NCI-H510A (cell line): ENCODE data around the gene KMT2E.
A peak's percentile ranks its signal among the peaks of the same experiment; 100 is the strongest.

Source experiments
- DNase-seq: peaks from one replicate; lab custom pipeline; 2025; lab: John Stamatoyannopoulos, UW

KMT2E gene

DNA sequence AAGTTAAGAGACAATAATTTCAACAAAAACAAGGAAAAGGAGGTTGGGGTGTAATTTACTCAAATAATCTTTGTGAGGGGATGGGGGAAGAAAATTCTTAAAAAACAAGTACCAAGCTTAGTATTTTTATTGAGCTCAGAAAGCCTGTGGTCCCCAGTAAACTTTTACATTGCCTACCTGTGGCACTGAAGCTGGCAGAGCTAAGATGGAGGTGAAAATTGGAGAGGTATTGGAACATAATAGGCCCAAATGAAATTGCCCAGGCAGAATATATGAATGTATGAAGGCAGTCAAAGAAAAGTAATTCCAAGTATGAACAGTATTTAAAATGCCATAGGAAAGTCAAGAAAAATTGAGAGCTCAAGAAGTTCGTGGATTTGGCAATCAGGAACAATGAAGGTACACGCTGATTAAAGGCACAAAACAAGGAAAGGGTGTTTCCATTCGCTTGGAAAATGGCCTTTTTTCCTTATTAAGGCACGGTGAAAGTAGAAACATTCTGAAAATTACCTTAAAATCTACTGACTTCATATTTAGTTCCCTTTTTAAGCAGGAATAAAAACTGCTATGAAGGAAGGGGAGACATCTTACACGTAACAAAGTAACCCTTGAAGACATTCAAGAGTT, 3.4 kb upstream of the KMT2E start:
- DNase-seq: no peak

DNA sequence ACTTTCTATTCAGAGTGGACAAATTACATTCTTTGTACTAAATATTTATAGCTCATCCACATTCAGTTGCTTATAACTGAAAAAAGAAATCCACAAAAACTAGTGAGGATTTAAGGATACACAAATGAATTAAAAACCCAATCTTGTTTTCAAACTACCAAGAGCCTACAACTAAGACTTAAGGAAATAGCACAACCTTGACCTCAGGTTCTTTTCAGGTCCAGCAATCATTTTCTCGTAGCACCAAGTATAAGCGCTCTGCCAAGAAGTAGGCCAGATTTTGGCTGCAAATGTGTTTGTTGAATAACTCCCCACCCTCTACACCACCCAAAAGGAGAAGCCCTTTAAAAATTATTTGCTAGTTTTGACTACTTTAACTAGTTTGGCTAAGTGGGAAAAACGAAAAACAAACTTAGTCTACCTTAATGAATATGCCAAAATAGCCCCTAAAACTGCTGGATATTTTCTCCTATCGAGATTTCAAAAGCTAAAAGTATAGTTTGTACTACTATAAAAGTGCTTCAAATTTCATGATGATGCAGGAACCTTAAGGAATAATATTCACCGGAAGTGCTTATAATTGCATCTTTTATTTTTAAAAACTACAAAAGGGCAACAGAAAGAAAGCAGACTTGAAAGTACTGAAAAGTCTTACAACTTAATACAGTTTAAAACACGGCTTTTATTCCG, 2.7 kb upstream of the KMT2E start:
- DNase-seq: no peak

DNA sequence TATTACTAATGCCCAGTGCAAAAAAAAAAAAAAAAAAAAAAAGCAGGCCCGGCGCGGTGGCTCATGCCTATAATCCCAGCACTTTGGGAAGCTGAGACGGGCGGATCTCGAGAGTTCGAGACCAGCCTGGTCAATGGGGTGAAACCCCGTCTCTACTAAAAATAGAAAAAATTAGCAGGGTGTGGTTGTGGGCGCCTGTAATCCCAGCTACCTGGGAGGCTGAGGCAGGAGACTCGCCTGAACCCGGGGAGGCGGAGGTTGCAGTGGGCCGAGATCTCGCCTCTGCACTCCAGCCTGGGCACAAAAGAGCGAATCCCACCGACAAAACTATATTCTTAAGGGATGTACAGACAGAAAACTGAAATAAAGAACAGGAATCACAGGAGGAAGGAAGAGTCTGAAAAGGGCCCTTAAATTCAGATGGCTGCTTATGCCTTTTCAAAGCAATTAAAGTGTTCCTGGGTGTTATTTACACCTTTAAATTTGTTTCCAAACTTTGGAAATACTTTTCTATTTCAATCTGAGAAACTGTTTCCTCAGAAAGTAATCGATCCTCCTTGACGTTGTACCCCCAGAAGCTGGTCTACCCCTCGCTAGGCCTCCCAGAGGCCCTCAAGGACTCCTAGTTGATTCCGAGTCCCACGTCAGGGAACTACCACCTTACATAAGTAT, 2.0 kb upstream of the KMT2E start:
- no peak for DNase-seq

DNA sequence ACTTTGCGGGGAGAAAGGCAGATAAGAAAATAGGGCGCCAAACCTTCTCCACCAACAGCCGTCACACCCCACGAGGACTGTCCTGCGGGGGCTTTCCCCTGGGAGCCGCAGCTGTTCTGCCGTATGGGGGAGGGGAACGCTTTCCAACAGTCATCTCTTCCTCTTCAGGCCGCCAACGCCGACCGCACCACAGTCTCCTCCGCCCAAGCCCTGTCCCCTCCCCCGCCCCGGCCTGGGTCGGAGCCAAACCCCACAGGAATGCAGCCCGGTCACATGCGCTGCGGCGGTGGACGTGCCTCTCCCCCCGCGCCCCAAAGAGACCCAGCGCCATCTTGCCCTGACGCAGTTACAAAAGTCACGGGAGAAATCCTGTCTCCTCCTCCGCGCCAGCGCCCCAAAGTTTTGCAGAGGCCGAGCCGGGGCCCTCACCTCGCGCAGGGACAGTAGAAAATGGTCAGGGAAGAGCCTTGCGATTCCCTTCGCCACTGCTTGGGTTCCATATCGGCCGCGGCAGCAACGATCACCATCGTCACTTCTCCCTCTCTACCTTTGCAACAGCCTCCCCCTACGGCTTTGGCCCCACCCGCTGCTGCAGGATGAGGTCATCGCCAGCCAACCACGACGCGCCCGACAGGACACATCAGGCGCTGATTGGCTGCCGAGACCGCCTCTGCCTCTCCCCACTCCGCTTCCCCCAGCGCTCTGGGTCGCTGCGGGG, 1.3 kb upstream of the KMT2E start:
- DNase-seq: peak; percentile 84

DNA sequence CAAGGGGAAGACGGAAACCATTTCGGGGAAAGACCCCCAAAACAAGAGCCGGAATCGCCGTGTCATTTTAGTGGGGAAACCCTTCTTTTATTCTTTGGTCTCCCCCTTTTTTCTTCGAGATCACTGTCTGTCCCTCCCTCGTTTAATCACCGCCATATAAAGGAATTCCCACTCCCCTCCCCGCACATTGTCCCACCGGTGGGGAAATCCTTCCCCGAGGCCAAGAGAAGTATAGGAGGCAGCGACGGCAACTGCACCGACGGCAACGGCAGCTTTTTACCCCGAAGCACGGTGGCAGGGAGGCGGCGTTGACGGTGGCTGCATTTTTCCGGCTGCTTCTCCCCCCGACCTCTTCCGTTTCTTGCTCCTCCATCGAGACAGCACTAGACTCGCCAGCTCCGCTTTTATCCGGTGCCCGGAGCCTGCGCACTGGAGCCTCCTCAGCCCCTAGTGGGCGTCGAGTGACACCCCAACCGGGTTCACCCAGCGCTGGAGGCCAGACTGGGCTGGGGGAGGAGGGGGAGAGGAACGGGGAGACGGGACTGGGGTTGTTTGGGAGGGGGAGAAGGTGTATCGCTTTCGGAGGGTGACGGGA, 687 bp upstream of the KMT2E start:
- peak; percentile 81 for DNase-seq

DNA sequence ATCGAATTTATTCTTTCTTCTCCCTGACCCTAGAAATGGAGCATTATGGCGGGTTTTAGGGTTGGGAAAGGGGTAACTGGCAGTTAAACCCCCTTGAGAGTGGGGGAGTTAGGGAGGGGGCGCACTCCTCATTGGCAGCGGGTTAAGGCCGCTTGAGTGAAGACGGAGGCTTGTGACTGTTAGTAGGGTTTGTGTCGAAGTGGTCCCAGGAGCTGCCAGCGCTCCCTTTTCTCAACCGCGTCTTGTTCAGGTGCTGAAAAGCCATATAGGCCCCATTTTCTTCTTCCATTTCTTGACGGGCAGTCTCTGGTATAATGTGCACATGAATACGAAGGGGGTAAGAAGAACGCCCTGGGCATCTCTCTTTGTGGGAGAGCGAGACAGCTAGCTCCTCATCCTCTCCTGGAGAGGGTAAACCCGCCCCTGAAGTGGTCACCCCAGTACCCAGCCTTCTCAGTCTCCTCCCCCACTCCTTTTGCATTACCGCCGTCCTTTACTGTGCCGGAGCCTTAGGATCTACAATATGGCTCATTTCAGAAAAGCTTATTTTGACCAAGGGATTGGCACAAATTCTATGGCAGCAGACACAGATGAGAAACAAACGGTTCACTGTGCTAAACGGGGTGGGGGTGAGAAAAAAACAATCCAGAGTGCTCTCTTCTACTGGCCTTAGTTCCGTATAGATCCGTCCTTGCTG, 836 bp downstream of the KMT2E start:
- no peak for DNase-seq

DNA sequence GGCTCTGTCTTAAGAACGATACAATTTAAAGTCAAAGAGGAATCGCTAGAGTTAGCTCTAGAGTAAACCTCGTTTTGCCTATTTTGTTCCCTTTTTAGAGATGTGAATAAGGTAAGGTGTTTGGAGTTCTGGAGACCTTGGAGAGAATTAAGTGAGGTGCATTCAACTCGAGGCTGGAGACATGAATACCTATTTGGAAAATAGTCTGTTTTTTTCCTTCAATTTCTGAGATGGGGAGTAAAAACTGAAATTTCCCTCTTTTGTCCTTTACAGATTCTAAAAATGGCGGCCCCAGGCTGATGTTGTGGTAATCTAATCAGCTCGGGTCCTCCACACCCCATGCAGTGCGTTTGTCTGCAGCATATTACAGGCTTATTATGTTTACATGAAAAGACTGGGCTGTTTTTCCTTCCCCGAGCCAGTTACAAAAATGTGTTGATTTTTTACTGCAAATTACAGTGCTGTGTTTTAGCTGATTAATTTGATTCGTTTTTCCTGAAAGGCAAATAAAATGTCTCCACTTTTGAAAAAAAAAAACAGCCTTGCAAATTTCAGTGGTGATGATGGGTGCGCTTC, 1.5 kb downstream of the KMT2E start:
- no peak for DNase-seq

DNA sequence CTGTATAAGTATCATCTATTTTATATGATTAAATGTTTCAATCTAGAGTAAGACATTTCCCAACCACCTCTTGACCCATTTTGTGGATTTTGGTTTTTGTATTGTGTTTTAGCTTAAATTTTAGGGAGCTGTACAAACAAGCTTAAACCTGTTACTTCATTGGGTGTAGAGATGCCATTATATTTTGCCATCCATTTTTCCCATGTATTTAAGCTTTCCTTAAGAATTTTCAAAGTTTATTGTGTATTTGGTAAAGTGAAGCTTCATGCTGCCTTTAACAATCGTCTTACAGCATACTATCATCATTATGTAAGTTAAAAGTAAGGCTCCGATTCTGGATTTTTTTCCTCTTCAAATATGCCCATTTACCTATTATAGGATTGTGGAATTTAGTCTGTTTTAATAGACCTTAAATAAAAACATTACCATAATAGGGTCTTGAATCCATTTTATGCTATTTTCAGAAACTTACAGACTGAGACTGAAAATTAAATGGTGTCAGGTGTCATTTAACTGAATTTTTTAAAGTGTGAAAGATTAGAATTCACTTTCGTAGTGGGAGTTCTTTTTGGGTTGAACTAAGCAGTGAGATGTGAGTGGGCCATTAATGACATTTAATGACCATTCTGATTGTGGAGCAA, 2.2 kb downstream of the KMT2E start:
- no peak for DNase-seq

DNA sequence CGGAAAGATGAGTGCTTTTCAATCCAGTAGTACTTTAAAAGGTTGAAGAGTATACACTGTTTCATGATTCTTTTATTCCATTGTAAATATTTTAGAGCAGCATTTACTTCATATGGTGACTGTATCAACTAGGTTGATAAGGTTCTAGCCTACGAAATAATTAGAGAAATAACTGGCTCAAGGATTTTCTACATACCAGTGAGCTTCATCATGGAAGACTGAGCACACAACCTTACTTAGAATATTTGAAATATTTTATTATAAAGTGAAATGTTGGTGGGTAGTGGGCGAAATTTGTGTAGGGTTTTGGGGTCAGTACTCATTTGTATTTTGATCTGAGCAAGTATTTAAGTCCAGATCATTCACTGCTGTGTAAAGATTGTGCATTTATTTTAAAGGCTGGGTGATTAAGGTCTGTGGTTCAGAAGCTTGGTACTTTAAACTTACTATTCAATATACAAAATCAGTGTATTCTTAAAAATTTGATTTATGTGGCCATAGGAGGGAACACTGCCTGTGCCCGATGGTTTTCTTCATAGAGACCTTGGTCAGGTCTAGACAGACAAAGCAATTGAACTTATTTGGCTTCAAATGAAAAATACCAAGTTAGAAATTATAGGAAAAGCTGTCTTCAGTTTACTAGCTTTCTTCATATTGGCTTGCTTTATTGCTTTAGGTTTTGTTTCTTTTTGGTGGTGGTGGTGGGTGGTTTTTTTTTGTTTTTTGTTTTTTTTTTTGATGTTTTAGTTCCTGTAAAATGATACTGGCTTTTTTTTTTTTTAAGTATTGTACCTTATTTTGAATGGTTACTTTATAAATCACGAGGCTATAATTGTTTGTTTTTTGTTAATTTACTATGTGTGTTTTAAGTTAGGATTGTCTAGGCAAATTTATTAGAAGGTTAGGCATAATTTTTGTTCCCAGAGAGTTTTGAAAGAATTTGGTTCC, 3.0 kb downstream of the KMT2E start:
- DNase-seq: no peak

DNA sequence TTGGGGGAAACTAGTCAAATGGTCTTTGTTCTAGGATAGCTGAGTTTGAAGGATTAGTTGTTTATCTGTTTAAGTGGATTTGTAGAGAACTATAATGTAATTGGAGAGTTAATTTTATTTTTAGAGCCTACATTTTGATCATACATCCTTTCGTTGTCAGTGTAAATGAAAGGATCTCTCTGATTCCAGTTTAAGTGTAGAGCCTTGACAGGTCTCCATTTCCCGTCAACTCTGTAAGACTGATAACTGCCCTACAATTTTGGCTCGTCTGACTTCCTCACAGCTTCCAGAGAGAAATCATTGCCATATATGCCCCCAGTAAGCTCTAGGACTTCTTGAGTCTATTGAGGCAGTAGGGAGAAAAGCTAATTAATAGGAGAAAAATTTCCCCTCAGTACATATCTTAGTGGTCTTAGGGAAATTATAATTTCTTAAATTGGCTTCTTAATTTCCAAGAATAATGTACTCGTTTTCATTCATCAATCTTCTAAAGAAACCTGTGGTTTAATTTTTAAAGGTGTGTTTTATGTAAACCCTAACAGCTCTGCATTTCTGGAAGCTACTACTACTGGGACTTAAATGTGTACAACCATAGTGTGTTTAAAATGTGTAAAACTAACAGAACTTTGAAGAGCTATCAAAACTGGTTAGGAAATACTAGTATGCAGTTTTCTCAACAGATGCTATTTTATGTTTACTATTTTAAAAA, 3.8 kb downstream of the KMT2E start:
- no peak for DNase-seq

DNA sequence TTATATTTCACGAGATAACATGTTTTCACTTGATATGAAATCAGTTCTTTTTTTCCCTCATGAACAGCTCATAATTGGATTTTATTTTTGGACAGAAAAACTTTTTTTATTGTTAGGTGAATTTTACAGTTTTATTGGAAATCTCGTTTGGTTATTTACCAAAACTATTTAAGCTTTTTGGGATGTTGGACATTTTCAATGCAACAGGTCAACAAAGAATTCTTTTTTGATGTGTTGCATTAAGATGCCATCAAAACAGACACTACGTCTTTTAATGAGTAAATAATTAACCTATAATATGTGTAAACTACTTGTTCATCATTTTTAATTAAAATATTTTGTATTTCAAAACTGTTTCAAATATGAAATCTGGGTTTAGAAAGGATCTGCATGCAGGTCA, 5.3 kb downstream of the KMT2E start:
- DNase-seq: no peak

DNA sequence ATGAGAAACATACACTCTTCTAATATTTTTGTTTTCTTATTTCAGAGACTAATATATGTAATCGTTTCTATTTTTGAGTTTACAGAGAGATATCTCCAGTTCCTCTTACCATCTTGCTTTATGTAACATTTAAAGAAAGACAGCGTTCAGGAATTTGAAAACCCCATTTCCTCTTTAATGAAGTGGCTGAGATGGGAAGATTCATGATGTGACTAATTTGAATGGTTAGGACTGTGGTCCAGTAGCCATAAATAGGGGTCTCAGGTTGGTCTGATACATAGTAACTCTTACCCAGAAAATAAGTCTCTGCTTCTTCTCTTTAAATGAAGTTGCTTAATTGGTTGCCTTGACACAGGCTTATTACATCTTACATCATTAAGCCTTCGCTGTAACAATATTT, 6.9 kb downstream of the KMT2E start:
- DNase-seq: no peak

DNA sequence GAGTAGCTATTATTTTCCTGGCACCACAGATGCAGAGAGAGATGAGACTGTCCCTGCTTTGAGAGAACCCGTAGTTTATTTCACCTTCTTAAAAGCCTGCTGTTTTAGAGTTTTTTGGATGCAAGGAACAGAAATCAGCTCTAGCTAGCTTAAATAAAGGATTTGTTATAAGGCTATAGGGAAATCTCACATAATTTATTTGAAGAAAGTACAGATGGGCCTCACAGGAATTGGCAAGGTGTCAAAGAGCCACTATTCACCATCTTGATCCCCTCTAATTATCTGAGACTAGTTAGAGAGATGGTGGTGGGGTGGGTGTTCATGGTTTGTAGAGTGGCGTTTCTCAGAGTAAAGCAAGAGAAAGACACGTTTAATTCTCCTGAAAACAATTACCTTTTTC, 7.3 kb downstream of the KMT2E start:
- no peak for DNase-seq

DNA sequence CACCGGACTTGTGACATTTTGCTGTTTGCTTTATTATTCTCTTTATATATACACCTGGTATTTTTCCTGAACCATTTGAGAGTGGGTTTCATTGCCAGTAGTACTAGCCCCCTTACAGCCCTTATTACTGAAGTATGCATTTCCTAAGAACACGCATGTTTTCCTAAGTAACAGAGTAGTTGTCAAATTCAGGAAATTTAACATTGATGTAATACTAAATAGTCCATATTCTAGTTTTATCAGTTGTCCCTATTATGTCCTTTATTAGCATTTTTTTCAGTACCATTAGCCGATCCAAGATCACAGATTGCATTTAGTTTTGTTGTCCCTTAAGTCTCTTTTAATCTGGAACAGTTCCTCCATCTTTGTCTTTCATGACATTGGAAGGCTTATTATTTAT, 8.0 kb downstream of the KMT2E start:
- no peak for DNase-seq

DNA sequence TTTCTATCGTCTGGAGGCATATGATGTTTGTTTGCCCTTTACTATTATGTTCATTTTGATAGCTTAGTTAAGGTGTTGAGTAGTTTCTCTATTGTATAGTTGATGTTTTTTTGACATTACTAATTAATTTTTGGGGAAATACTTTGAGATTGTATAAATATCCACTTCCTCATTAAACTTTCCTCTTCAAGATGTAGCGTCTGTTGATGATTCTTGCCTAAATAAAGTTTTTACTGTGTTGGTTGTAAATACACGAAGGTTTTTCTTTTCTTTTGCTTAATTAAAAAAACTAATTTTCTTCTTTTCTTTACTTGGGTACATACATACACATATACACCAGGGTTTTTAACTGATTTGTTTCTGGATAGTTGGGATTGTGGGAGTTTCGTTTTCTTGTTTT, 8.5 kb downstream of the KMT2E start:
- DNase-seq: no peak

DNA sequence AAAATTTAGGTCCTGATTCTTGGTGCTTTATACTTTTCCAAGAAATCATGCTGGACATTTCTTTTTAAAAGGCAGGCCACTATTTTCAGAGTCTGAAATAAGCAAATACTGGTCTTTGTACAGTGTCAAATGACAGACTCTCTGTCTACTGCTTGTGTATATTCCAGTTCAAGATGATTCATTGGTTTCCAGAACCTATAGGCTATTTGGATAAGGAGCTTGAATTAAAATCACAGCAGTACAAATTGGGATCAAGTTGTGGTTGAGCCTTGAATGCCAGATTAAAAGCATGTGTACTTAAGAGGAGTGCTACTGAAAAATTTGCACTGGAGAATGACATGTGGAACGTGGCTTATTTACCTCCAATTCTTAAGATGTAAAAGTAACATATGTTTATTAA, 10.7 kb downstream of the KMT2E start:
- DNase-seq: no peak

DNA sequence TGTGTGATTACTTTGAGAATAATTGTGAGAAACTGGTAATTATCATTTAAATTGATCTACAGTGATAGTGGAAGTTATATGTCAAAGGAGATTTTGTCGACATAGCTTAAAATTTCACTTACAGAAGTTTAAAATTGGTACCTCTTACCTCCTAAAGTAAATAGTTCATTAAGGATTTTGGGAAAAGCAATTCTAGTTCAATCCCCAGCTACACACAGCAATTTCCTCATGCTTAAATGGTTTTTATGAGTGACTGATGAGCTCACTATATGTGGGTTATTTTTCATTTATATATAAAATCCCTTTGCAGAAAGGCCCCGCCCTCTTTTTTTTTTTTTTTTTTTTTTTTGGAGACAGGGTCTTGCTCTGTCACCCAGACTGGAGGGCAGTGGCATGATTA, 12.7 kb downstream of the KMT2E start:
- no peak for DNase-seq

DNA sequence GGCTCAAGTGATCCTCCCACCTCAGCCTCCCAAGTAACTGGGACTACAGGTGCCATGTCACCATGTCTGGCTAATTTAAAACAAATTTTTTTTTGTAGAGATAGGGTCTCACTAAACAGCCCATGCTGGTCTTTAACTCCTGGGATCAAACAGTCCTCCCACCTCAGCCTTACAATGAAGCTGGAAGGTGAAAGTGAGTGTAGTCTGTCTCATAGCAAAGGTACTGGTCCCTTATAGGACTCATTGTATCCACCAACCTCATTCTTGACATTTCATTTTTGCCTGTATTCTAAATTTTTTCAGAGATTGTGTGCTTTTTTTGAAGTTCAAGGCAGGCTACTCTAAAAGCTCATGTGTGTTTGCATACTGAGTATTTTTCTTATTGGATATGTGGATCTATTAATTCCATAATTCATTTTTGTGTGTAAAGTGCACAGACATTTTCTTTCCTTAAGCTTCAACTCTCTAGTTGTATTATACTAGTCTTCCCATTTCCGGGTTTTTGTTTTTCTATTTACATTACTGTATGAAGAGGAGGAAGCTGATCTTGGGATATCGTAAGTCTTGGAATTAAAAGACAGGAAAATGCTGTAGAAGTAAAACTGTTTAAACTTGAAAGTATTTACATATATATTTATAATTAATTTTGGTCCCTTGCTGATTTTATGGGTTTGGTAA, 13.3 kb downstream of the KMT2E start:
- DNase-seq: no peak

DNA sequence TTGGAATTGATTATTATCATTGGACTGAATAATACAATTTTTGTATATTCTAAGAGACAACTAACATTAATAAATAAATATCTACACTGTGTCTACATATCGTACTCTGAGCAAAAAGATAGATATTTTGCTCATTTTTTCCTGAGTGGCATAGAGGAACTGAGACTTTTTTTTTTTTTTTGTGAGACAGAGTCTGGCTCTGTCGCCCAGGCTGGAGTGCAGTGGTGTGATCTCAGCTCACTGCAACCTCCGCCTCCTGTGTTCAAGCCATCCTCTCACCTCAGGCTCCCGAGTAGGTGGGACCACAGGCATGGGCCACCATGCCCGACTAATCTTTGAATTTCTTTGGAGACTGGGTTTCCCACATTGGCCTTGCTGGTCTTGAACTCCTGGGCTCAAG, 14.0 kb downstream of the KMT2E start:
- no peak for DNase-seq
